A673 (cell line): ENCODE data around the gene S100A7A. TPM values are rescaled to one million over a fixed set of nuclear protein-coding genes. Genes with fewer than 3 reads are reported as not detected.

Experiments
- BruUV-seq: library from RNA; stranded (reverse); fragments of 400-500 nt; replicated peaks from 2 replicates; lab custom pipeline; 2021; lab: Mats Ljungman, UMichigan
- CTCF ChIA-PET: fragments of 300-600 bp; sonication (Branson Sonifier 250); formaldehyde crosslinking; loops from one replicate; lab custom pipeline; 2022; ENCODE audit warnings: antibody characterized with exemption; lab: Charles Lee
- POLR2A ChIA-PET: fragments of 300-600 bp; sonication (Branson Sonifier 250); formaldehyde crosslinking; loops from one replicate; lab custom pipeline; 2022; ENCODE audit warnings: antibody characterized with exemption; ENCODE audit not compliant: low non-redundant PET; lab: Charles Lee
- DNase-seq: peaks from one replicate; pipeline ENCODE4 v3.0.0-alpha.2; 2015; ENCODE audit warnings: low spot score
- H3K27ac ChIP-seq: fragments of 200-600 bp; sonication (generic); 2 replicates; pipeline ENCODE4 v1.5.1; 2016; ENCODE audit warnings: mixed run types, low read depth, mild to moderate bottlenecking, mixed read lengths, antibody characterized with exemption, low read length; ENCODE audit not compliant: poor library complexity, severe bottlenecking
- H3K27me3 ChIP-seq: fragments of 200-600 bp; sonication (generic); replicated peaks from 2 replicates; pipeline ENCODE4 v1.6.1; 2017; ENCODE audit warnings: mixed run types, low read depth, mild to moderate bottlenecking, mixed read lengths, antibody characterized with exemption, low read length; ENCODE audit not compliant: insufficient read depth, poor library complexity
- H3K36me3 ChIP-seq: fragments of 200-600 bp; sonication (generic); 2 replicates; pipeline ENCODE4 v1.6.1; 2016; ENCODE audit warnings: mixed run types, mild to moderate bottlenecking, mixed read lengths, antibody characterized with exemption, low read length; ENCODE audit not compliant: insufficient read depth, poor library complexity, severe bottlenecking
- H3K4me1 ChIP-seq: fragments of 200-600 bp; sonication (generic); 2 replicates; pipeline ENCODE4 v1.6.1; 2017; ENCODE audit warnings: mixed run types, mild to moderate bottlenecking, mixed read lengths, antibody characterized with exemption, low read length; ENCODE audit not compliant: insufficient read depth, poor library complexity, severe bottlenecking
- H3K4me3 ChIP-seq: fragments of 200-600 bp; sonication (generic); 2 replicates; pipeline ENCODE4 v1.5.1; 2016; ENCODE audit warnings: low read depth, mixed run types, mild to moderate bottlenecking, mixed read lengths, low read length; ENCODE audit not compliant: poor library complexity, severe bottlenecking
- H3K9me3 ChIP-seq: fragments of 200-600 bp; sonication (generic); 2 replicates; pipeline ENCODE4 v1.6.1; 2016; ENCODE audit warnings: mixed run types, low read depth, mild to moderate bottlenecking, mixed read lengths, antibody characterized with exemption, low read length; ENCODE audit not compliant: poor library complexity, severe bottlenecking
- EZH2 ChIP-seq: fragments of 200-600 bp; sonication (generic); IDR thresholded peaks from 2 replicates; pipeline ENCODE4 v1.6.1; 2017; ENCODE audit warnings: borderline replicate concordance, low read depth, mild to moderate bottlenecking, mixed read lengths, antibody characterized with exemption, low read length; ENCODE audit not compliant: poor library complexity, severe bottlenecking
- intact Hi-C: fragments of 100-400 bp; cut with micrococcal nuclease; formaldehyde crosslinking; loops from one replicate; pipeline ENCODE4 v1.10.0; 2022; ENCODE audit not compliant: unreplicated experiment
- total RNA-seq: library from RNA; stranded (reverse); gene quantifications from 2 replicates; pipeline ENCODE4 v1.2.3, GENCODE V29; 2021
- TF ChIP-seq, protein P1 (sequence below): fragments of 300-800, 200-600 bp; sonication (generic); conservative IDR thresholded peaks from 2 replicates; pipeline ENCODE4 v1.5.1; 2017; ENCODE audit warnings: low read depth, mild to moderate bottlenecking, antibody characterized with exemption, low read length, moderate library complexity, mixed read lengths

Gene S100A7A
- total RNA-seq, 1 experiment from 2014 or later, result not detected

DNA sequence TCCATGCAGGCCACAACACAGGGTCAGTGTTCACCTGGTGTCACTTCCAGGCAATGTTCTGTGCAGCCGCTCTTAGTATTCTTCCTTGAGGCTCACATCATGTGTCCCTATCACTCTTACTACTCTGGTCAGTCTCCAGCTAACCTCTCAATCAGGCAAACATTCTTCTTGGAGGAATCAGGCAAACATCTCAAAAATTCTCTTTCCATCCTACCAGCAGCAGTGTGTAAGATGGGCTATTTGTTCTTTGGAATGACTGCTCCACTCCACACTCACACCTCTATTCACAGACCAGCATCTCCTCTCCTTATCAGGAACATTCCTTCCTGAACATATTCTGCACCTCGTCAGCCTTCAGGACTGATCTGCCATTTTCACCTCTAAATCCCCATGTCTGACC, 4.0 kb downstream of the S100A7A start:
- Histone ChIP-seq H3K9me3 (no peaks in the 10 kb centered on the region), H3K27me3 (peaks cover 25% of the 10 kb centered on the region), H3K4me3 (no peak overlapping the region), H3K36me3 (no peaks in the 10 kb centered on the region), H3K4me1 (no peaks in the 10 kb centered on the region), H3K27ac (no peak overlapping the region)
- POLR2A ChIA-PET, result no interaction called here
- intact Hi-C loops, result loop anchor here (5.0 kb wide), 1 partner anchor 47 kb away; no protein-coding TSS in a partner anchor
- CTCF ChIA-PET, result no interaction called here
- DNase-seq, result no peak
- no peak for TF ChIP-seq EZH2
- TF ChIP-seq, protein P1, sequence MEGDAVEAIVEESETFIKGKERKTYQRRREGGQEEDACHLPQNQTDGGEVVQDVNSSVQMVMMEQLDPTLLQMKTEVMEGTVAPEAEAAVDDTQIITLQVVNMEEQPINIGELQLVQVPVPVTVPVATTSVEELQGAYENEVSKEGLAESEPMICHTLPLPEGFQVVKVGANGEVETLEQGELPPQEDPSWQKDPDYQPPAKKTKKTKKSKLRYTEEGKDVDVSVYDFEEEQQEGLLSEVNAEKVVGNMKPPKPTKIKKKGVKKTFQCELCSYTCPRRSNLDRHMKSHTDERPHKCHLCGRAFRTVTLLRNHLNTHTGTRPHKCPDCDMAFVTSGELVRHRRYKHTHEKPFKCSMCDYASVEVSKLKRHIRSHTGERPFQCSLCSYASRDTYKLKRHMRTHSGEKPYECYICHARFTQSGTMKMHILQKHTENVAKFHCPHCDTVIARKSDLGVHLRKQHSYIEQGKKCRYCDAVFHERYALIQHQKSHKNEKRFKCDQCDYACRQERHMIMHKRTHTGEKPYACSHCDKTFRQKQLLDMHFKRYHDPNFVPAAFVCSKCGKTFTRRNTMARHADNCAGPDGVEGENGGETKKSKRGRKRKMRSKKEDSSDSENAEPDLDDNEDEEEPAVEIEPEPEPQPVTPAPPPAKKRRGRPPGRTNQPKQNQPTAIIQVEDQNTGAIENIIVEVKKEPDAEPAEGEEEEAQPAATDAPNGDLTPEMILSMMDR, result no peak
- no TSS peak for BruUV-seq

- no peak for TF ChIP-seq EZH2
- TF ChIP-seq, protein P1, result no peak
- Histone ChIP-seq H3K27me3 (peaks cover 31% of the 10 kb centered on the region), H3K4me1 (no peaks in the 10 kb centered on the region), H3K4me3 (no peak overlapping the region), H3K36me3 (no peaks in the 10 kb centered on the region), H3K9me3 (no peaks in the 10 kb centered on the region), H3K27ac (no peak overlapping the region)
- peak; percentile 76 for DNase-seq
- POLR2A ChIA-PET, result no interaction called here
- BruUV-seq, result no TSS peak
- CTCF ChIA-PET, result interaction anchor here (0.6 kb wide), 1 partner anchor 1136 kb away, joined by 5 read pairs; the partner anchor contains the start of gene UBE2Q1
- intact Hi-C loops, result loop anchor here (5.0 kb wide), 1 partner anchor 45 kb away; no protein-coding TSS in a partner anchor
These were observed 6.2 kb downstream of the S100A7A start for GRCh38 chr1:153422450-153423068.

DNA sequence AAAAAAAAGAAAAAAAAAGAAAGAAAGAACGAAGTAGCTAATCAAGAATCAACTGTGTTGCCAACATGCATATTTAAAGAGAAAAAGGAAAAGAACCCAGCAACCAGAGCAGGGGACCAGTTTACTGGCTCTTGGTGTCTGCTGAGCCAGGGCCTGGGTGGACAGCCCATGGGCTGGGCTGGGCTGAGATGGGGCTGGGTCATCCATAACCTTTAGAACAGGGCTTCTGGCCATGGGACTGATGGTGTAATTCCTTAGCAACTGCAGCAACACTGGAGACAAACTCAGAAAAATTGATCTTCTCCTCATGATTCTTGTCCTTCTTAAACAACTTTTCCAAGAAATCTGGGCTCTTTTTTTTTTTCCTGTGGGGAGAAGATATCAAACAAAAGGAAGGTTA, 10.5 kb downstream of the S100A7A start:
- H3K9me3 ChIP-seq, result no peaks in the 10 kb centered on the region
- H3K27ac ChIP-seq, result no peak overlapping the region
- no peak for TF ChIP-seq EZH2
- TF ChIP-seq, protein P1, result no peak
- intact Hi-C loops, result no loop called here
- DNase-seq, result no peak
- H3K36me3 ChIP-seq, result no peaks in the 10 kb centered on the region
- no peaks in the 10 kb centered on the region for H3K4me1 ChIP-seq
- peaks cover 49% of the 10 kb centered on the region for H3K27me3 ChIP-seq
- H3K4me3 ChIP-seq, result no peak overlapping the region
- CTCF ChIA-PET, result no interaction called here
- POLR2A ChIA-PET, result no interaction called here
- no TSS peak for BruUV-seq
